GOT3 (cell line): ENCODE measurements around the gene LGALS7B.
"Not testable (repeated sequence)": the region's sequence is repeated elsewhere in the genome, so short reads cannot be mapped to it uniquely, and the experiment has no call there.

Experiments
- DNase-seq: peaks from one replicate; lab custom pipeline; 2025; ENCODE audit warnings: mixed read lengths; lab: John Stamatoyannopoulos, UW

The LGALS7B gene

GRCh38 chr19:38770228-38770948, 18.6 kb upstream of the LGALS7B start:
- not testable (repeated sequence) for DNase-seq

GRCh38 chr19:38770949-38771275, 18.1 kb upstream of the LGALS7B start:
- DNase-seq: not testable (repeated sequence)

- not testable (repeated sequence) for DNase-seq
Observed at GRCh38 chr19:38771569-38771968, 17.4 kb upstream of the LGALS7B start.

- DNase-seq: no peak
Observed at GRCh38 chr19:38773469-38774177, 15.4 kb upstream of the LGALS7B start, which contains the start of gene LGALS7. Gene LGALS7 (minus strand): TSS chr19:38773517. CDS start chr19:38773492, 25 bp downstream.

- no peak for DNase-seq
Observed at GRCh38 chr19:38774181-38774950, 14.6 kb upstream of the LGALS7B start.

- no peak for DNase-seq
Observed at GRCh38 chr19:38778733-38779132, 10.3 kb upstream of the LGALS7B start.

- no peak for DNase-seq
Observed at GRCh38 chr19:38780443-38780842, 8.6 kb upstream of the LGALS7B start.

GRCh38 chr19:38781058-38781457, 7.9 kb upstream of the LGALS7B start:
- DNase-seq: no peak

GRCh38 chr19:38782212-38782611, 6.8 kb upstream of the LGALS7B start:
- not testable (repeated sequence) for DNase-seq

GRCh38 chr19:38784224-38784623, 4.8 kb upstream of the LGALS7B start:
- no peak for DNase-seq

GRCh38 chr19:38785187-38785699, 3.8 kb upstream of the LGALS7B start:
- DNase-seq: no peak

- DNase-seq: not testable (repeated sequence)
Observed at GRCh38 chr19:38786061-38786460, 2.9 kb upstream of the LGALS7B start.

- DNase-seq: no peak
Observed at GRCh38 chr19:38786572-38787265, 2.3 kb upstream of the LGALS7B start.

- not testable (repeated sequence) for DNase-seq
Observed at GRCh38 chr19:38790507-38791403, 1.8 kb downstream of the LGALS7B start.

- DNase-seq: not testable (repeated sequence)
Observed at GRCh38 chr19:38791451-38792064, 2.6 kb downstream of the LGALS7B start.

GRCh38 chr19:38792250-38793111, 3.5 kb downstream of the LGALS7B start:
- no peak for DNase-seq

- no peak for DNase-seq
Observed at GRCh38 chr19:38793177-38793576, 4.2 kb downstream of the LGALS7B start.

GRCh38 chr19:38793671-38794070, 4.7 kb downstream of the LGALS7B start:
- no peak for DNase-seq

GRCh38 chr19:38795549-38795948, 6.5 kb downstream of the LGALS7B start:
- DNase-seq: no peak
